ENCODE measurements around the gene PTPRA.

Gene PTPRA

GRCh38 chr20:2946988-2947961, 74.0 kb downstream of the PTPRA start:
- DNase-seq = peak; percentile 53

DNA sequence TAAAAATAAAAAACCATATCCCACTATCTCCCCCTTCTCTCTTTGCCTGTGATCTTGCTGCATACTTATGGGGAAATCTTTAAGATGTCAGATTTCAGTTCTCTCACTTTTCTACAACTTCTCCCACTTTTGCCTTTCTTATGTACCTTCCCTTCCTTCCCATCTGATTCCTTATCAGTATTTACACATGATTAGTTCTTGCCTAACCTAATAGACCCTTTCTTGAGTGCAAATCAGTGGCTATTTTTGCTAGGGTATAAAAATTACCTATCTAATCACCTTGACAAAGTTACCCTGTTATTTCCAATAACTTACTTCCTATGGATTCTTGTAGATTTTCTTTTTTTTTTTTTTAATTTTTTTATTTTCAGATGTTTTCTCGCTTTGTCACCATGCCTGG, 75.7 kb downstream of the PTPRA start:
- DNase-seq = no peak

DNA sequence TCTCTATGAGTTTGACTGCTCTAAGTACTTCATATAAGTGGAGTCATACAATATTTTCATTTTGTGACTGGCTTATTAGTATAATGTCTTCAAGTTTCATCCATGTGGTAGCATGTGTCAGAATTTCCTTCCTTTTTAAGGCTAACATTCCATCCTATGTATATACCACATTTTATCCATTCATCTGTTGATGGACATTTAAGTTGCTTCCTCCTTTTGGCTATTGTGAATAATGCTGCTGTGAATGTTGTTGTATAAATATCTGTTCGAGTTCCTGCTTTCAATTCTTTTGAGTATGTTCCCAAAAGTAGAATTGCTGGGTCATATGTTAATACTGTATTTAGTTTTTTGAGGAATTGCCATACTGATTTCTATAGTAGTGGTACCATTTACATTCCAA, 79.5 kb downstream of the PTPRA start:
- peak; percentile 65 for DNase-seq

- DNase-seq = peak; percentile 9
Observed at GRCh38 chr20:2955257-2955970, 82.1 kb downstream of the PTPRA start.

- DNase-seq = no peak
Observed at GRCh38 chr20:2956480-2956879, 83.2 kb downstream of the PTPRA start.

DNA sequence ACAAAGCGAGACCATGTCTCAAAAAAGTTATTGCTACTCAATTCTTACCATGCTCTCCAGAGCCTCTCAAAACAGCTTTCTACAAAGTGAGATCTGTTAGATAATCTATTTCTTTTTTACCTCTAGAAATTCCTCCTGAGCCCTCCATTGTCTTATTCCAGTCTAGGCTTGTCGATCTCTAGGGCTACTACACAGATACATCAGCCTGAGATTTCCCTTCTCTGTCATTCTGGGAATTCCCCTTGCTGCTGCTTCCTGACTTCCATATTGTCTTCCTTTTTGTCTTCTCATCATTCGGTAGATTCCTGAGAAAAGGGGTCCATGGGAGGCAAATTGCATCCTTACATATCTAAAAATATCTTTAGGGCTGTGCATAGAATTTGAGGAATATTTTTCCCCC, 94.6 kb downstream of the PTPRA start:
- DNase-seq = no peak

- no peak for DNase-seq
Observed at GRCh38 chr20:2972126-2972525, 98.8 kb downstream of the PTPRA start.

- DNase-seq = no peak
Observed at GRCh38 chr20:2973574-2973973, 100.3 kb downstream of the PTPRA start.

DNA sequence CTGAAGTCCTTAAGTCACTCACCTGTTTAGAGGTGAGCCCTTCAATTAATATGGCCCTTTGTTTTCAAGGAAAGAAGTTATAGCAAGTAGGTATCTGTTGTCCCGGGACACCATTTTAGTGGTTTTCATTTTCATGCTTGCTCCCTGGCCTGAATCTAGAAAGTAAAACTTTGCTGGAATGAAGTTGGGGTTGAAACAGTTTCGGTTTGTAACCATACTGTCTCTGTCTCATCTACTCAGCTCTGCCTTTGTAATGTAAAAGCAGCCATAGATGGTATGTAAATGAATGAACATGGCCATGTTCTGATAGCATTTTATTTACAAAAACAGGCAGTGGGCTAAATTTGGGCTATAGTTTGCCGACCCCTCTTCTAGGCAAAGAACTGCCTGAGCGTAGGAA, 105.2 kb downstream of the PTPRA start:
- no peak for DNase-seq

DNA sequence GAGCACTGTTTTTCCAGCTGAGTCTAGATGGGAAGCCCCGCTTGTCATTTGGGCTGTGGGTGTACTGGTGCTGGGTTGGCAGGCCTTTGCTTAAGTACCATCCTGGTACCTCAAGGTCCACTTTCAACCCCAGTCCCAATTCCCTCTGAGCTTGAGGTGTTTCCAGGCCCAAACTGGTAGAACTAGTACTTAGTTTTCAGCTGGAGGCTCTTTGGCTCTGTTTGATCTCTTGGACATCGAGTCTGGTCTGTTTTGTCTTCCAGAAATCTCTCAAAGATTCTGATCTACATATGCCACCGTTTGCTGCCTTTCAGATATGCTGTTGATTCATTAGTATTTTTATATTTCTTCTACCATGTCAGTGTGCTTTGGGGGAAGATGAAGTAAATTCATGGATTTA, 108.4 kb downstream of the PTPRA start:
- DNase-seq = no peak

GRCh38 chr20:2983508-2983907, 110.2 kb downstream of the PTPRA start:
- no peak for DNase-seq

DNA sequence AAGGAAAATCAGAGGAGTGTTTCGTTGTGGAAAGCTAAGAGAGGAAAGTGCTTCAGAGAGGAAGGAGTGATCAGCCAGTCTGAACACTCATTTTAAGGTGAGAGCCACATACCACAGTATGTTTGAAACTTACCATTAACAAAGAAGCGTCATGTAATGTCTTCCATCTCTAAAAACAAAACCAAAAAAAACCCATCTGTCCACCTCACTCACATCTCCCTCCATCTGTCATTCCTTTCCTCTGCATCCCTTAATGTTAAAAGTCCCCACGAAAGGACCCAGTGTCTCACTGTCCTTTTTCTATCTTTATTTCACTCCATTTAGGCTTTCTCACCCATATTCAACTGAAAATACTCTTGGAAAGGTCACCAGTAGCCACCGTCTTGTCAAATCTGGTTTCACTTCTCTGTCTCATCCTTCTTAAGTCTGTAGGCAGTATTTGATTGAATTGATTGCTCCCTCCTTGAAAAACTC, 110.8 kb downstream of the PTPRA start:
- DNase-seq = peak; percentile 61

DNA sequence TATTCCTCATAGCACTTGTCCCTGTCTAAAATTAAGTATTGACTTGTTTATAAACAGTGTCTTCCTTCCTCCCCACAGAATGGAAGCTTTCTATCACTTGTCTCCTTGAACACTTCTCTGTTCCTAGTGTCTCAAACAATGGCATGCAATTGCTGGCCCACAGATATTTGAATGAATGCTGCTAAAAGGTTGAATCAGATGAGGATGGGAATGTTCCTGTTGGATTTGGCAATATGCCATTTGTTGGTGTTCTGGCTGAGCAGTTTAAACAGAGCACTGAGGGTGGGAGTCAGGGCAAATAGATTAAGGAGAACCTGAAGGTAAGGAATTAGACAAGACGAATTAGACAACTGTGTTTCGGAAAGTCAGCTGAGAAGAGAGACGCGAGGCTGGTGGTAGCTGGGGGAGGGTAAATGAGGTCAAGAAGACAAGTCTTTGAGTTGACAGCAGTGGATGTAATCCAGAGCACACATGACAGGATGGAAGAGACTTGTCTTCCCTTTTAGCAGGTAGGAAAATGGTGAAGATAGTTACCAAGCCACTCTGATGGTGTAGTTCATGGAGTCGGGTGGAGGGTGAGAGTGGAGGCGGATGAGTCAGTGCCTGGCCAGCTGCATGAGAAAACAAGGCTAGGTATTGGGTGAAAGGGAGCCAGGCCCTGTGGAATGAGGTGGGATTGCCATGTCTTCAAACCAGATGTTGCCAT, 111.8 kb downstream of the PTPRA start:
- DNase-seq = no peak

DNA sequence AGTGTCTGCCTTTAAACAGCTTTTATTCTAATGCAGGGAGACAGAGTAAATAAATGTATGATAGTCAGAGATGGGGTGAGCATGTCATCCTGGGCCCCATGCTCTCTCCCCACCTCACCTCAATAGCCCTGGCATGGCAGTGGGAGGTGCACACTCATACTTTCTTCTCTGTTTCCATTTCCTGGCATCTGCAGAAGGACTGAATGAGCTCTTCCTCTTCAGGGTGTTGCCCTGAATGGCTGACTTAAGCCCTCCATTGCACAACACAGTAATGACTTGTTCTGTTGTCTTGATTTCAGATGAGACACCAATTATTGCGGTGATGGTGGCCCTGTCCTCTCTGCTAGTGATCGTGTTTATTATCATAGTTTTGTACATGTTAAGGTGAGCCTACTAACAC, 113.2 kb downstream of the PTPRA start:
- peak; percentile 90 for DNase-seq

- DNase-seq = no peak
Observed at GRCh38 chr20:2987861-2988260, 114.6 kb downstream of the PTPRA start.

DNA sequence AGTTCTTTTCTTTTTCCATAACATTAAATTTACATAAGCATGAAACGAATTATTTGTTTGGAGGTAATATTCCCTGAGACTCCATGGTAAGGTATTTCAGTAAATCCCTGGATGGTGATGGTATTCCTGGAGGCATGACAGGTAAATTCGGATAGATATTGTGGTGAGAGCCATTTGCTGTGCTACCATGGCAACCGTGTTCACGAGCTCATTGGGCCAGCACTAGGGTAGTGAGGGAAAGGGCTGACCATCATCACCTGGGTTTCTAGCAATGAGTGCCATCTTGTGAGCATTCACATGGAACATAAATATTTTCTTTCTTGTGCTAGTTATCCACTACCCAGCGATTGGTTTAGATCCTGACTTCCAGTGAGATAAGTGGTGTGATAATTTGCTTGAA, 118.3 kb downstream of the PTPRA start:
- no peak for DNase-seq

- DNase-seq = no peak
Observed at GRCh38 chr20:2993250-2993649, 120.0 kb downstream of the PTPRA start.

- no peak for DNase-seq
Observed at GRCh38 chr20:2995796-2996195, 122.5 kb downstream of the PTPRA start.

- no peak for DNase-seq
Observed at GRCh38 chr20:2998728-2999127, 125.4 kb downstream of the PTPRA start.

- DNase-seq = peak; percentile 61
Observed at GRCh38 chr20:3000852-3001523, 127.7 kb downstream of the PTPRA start.

DNA sequence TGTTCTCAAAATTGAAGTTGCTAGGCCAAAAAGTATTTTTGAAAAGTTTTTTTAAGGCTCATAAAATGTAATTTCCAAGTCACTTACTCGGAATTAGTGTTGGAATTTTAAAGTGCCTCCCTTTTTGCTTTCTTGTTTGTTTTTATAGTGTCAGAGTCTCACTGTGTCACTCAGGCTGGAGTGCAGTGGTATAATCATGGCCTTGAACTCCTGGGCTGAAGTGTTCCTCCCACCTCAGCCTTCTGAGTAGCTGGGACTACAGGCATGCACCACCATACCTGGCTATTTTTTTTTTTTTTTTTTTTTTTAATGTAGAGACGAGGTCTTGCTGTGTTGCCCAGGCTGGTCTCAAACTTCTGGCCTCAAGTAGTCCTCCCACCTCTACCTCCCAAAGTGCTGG, 130.1 kb downstream of the PTPRA start:
- DNase-seq = no peak

DNA sequence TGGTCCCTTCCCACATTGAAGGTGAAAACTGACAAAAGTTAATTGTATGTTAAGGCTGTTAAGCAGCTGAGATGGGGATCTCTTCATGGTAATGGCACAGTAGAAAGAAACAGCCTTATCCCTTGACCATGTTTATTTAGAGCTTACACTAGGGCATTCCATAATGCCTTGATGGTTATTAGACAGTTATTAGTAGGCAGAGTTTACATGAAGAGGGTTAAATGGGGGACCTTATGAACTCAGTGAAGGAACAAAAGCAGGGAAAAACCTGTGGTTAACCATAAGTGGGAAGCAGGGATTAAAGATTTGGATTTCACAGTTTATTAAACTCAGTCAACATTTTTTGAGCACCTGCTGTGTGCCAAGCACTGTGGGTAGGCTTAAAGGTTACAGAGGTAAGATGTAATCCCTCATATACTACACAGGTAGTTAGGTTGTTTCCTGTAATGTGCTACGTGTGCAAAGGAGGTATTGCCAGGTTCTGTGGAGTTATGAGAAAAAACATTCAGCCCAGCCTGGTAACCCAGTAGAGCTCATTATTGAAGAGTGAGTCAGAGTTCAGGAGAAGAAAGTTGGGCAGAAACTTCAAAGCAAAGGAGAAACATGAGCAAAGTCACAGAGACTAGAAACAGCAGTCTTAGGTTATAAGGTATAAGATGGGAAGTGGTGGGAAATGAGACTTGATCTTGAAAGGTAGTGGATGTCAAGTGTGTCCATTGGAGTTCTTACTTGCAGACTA, 137.9 kb downstream of the PTPRA start:
- DNase-seq = no peak
